GM21619 (cell line): ENCODE measurements around the gene PRF1.

Source experiments
- ATAC-seq: cut with Tn5 transposase; IDR thresholded peaks from one replicate; pipeline ENCODE4 v1.9.1; 2021; ENCODE audit not compliant: unreplicated experiment

The PRF1 gene

GRCh38 chr10:70562036-70562755, 40.3 kb downstream of the PRF1 start:
- no peak for ATAC-seq

GRCh38 chr10:70561558-70561957, 41.0 kb downstream of the PRF1 start:
- no peak for ATAC-seq

GRCh38 chr10:70561070-70561469, 41.5 kb downstream of the PRF1 start:
- no peak for ATAC-seq

- no peak for ATAC-seq
These were observed 42.0 kb downstream of the PRF1 start for GRCh38 chr10:70560511-70560941.

GRCh38 chr10:70559861-70560260, 42.7 kb downstream of the PRF1 start:
- no peak for ATAC-seq

- ATAC-seq, result peak; percentile 65
These were observed 43.4 kb downstream of the PRF1 start for GRCh38 chr10:70558871-70559810.

GRCh38 chr10:70558295-70558694, 44.2 kb downstream of the PRF1 start:
- no peak for ATAC-seq

- ATAC-seq, result no peak
These were observed 44.7 kb downstream of the PRF1 start for GRCh38 chr10:70557876-70558275.

GRCh38 chr10:70557086-70557845, 45.3 kb downstream of the PRF1 start:
- ATAC-seq, result no peak

- ATAC-seq, result no peak
These were observed 47.2 kb downstream of the PRF1 start for GRCh38 chr10:70555371-70555770.

- no peak for ATAC-seq
These were observed 50.0 kb downstream of the PRF1 start for GRCh38 chr10:70552586-70552985.

- ATAC-seq, result no peak
These were observed 50.5 kb downstream of the PRF1 start for GRCh38 chr10:70551971-70552422.

- no peak for ATAC-seq
These were observed 51.1 kb downstream of the PRF1 start for GRCh38 chr10:70551466-70551865.

GRCh38 chr10:70550459-70550858, 52.1 kb downstream of the PRF1 start:
- no peak for ATAC-seq

GRCh38 chr10:70549962-70550458, 52.5 kb downstream of the PRF1 start:
- peak; percentile 5 for ATAC-seq

- ATAC-seq, result no peak
These were observed 53.1 kb downstream of the PRF1 start for GRCh38 chr10:70549351-70549961.
